SK-N-DZ (cell line): ENCODE results near the gene ARID3A.

ENCODE experiments used
- DNase-seq: peaks from one replicate; pipeline ENCODE4 v3.0.0-alpha.2; 2015; ENCODE audit warnings: low spot score

ARID3A gene

DNA sequence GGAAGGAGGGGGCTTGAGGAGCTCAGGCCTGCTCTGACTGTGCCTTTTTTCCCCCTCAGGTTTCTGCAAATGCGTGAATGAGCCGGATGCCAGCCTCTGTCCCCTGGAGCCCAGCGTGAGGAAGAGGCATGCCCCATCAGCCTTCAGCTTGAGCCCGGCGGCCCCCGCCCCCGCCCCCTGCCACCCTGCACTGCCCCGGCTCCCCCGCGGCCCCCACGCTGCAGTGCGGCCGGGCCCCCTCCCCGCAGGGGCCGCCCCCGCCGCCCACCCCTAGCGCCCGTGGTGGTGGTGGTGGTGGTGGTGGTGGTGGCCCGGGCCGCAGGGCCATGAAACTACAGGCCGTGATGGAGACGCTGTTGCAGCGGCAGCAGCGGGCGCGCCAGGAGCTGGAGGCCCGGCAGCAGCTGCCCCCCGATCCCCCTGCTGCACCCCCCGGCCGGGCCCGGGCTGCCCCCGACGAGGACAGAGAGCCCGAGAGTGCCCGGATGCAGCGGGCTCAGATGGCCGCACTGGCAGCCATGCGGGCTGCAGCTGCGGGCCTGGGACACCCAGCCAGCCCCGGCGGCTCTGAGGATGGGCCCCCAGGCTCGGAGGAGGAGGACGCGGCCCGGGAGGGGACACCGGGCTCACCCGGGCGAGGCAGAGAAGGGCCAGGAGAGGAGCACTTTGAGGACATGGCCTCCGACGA lies 3.5 kb downstream of the ARID3A start:
- no peak for DNase-seq

DNA sequence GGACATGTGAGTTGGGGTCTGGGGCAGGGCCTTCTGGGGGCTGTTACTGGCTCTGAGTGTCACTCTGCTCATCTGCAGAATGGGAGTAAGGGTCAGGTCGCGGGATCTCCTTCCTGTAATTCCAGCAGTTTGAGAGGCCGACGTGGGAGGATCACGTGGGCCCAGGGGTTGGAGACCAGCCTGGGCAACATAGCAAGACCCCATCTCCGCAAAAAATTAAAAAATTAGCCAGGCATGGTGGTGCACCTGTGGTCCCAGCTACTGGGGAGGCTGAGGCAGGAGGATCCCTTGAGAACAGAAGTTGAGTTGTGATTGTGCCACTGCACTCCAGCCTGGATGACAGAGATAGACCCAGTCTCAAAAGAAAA lies 4.0 kb downstream of the ARID3A start:
- no peak for DNase-seq

DNA sequence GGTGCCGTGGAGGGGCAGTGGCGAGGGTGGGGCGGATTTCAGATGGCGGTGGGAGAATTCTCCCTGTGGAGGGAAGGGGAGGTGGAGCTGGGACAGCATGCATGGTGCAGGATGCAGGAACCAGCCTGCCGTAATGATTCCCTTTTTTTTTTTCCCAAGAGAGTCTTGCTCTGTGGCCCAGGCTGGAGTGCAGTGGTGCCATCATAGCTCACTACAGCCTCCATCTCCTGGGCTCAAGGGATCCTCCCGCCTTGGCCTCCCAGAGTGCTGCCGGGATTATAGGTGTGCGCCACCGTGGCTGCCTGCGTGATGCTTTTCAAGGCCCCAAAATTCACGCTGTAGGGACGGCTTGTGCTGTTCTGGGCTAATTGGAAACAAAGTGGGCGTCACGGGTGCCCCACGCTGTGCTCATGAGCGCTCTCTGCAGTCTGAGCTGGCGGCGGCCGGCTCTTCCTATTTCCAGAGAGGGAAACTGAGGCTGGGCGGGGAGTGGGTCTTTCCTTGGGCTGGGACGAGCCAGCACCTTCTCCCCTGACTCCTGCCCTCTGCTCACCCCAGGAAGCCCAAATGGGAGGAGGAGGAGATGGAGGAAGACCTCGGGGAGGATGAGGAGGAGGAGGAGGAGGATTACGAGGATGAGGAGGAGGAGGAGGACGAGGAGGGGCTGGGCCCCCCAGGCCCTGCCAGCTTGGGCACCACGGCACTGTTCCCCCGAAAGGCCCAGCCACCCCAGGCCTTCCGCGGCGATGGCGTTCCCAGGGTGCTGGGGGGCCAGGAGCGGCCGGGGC lies 6.2 kb downstream of the ARID3A start:
- DNase-seq = no peak

DNA sequence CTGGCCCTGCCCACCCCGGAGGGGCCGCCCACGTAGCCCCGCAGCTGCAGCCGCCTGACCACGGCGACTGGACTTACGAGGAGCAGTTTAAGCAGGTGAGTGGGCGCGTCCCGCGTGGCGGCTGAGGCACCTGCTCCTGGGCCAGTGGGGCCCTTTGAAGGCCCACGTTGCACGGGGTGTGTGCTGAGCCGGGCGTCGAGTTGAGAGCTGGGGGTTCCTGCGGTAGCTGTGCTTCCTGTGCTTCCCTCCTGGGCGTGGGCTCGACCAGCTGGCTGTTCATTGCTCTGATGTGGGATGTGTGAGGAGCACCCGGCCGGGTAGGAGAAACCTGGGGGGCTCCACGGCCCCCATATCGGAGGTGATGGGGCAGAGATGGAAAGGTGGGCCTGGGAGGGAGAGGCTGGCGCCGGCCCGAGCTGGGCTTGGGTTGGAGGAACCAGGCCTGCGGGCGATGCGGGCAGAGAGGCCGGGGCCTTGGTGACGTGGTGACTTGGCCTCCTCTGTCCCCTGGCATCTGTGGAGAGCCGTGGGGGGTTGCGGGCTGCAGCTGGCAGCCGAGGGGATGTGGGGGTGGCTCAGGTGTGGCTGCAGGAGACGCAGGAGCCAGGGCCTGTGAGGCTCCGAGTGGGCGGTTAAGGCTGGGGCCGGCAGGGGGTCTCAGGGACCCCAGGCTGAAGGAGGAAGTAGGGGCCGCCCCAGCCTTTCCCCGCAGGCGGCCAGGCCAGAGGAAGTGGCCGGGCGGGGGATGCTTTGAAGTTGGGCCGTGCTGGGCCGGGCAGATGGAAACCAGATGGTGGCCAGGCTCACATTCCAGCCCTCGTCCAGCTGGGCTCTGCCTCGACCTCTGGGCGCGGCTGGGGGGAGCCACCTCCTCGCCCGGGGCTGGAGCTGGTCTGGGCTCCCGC lies 7.1 kb downstream of the ARID3A start:
- DNase-seq = peak; percentile 67

DNA sequence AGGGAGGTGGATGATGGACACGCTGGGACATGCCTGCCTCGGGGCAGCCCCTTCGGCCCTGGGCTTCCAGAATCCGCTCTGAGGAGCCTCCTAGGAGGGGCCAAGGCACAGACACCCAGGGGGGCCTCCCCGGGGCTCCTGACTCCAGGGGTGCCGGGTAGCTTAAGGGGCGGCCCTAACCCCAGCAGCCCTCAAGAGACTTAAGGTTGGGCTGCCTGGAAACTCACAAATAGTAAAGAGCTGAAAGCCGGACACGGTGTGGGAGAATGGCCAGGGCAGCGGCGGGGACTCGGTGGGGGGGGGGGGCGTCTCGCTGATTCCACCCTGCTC lies 7.7 kb downstream of the ARID3A start:
- no peak for DNase-seq

DNA sequence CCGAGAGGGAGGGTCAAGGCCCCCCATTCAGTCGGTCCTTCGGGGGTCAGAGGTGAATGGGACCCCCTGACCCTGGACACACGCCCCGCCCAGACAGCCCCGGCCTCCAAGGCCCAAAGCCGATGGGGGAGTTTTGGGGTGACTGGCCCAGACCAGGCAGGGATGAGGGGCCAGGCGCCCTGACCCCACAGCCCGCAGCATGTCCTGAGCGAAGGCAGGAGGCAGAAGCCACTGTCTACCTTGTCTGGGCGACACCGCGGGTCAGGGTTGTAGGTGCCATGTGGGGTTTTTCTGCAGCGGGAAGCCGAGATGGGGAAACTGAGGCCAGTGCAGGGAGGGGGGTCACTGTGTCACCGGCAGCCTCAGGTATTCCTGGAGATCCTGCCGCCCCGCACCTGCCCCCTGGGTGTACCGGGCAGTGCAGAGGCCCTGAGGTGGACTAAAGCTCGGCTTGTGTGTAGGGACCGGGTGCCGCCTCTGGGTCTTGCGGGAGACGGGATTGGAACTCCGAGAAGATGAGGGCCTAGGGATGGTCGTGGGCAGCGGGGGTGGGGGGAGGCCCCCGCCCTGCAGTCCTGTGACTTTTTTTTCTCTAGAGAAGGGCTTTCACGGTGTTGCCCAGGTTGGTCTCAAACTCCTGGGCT lies 8.5 kb downstream of the ARID3A start:
- DNase-seq = no peak

DNA sequence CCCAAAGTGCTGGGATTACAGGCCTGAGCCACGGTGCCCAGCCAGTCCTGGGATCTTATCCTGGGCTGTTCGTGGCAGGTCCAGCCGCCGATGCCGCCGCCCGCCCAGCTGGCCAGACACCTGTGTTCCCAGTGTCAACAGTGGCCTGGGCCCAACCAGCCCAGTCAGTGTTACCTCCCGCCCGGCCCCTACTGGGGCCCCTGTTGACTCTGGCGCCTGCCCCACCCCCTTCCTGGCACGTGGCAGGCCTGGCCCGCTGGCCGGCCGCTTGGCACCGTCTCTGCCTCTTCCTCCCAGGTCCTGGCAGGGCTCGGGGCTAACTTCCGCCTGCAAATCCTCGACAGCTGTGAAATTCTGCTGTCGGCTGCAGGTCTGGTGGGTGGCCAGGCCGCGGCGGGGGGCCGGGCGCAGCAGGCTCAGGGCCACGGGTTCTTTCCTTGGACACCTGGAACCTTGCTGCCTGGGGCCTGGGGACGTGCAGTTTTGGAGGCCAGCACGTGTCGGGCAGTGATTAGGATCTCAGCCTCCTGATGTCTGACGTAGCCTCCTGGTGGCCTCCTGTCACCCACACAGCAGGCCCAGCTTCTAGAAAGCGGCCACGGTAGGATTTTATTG lies 9.1 kb downstream of the ARID3A start:
- DNase-seq = no peak

DNA sequence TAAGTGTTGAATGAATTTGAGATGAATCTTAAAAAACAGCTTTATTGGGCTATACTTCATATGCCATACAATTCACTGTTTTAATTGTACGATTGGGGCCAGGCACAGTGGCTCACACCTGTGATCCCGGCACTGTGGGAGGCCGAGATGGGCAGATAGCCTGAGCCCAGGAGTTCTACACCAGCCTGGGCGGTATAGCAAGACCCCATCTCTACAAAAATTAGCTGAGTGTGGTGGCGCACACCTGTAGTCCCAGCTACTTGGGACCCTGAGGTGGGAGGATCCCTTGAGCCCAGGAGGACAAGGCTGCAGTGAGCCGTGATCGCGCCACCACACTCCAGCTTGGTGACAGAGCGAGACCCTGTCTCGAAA lies 10.3 kb downstream of the ARID3A start:
- DNase-seq = no peak

DNA sequence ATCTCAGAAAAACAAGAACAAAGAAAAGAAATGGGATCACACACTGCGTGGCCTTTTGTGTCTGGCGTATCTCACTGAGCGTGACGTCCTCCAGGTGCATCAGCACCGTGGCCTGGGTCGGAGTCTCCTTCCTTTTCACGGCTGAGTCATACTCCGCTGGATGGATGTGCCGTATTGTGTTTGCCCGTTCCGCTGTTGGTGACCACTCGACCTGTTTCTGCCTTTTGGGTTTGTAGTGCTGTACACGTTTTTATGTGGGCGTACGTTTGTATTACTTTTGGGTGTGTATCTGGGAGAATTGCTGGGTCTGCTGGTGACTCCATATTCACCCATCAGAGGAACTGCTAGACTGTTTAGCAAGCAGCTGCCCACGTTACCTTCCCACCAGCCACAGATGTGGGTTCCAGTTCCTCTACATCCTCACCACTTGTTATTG lies 11.4 kb downstream of the ARID3A start:
- no peak for DNase-seq

DNA sequence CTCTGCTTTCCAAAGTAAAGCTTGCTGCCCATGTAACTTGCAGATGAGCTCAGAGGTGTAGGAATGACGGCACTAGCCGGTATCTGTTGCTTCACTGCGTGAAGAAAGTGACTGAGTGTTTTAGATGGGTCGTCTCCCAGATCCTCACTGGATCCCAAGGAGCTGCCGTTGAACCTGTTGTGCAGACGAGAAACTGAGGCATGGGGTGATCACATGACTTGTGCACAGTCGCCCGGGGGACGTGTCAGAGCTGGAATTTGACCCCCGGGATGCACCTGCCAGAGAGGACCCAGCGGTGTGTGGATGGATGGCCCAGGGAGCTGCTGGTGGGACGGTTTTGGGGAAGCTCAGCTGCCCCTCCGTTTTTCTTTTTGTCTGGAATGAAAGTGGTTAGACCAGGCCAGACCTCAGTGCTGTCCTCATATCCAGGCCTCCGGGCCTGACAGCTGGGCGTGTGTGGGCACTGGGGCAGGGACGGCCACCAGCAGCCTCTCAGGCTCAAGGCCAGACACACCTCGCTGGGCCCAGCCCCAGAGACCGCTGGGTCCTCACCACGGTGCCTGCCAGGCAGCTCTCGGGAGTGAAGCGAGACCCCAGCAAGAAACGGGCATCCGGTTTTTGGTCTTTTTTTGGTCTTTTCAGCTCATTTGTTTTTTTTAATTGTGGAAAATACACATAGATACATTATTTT lies 12.5 kb downstream of the ARID3A start:
- DNase-seq = no peak

DNA sequence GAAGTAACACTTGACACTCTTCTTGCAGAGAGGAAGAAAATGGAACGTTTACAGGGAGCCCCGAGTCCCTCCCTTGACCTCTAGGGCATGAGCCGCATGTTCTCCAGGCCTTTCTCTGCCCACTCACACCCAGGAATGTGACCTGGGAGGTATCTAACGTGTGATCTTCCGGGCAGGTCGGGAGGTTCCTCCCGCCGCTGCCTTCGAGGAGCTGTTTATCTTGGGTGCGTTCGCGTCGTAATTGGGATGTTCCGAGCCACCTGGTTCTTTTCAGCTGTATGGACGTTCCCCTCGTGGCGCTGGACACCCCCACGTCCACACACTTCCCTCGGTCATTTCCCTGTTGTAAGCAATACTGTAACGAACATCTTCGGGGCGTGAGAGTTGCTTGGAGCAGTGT lies 13.6 kb downstream of the ARID3A start:
- no peak for DNase-seq

DNA sequence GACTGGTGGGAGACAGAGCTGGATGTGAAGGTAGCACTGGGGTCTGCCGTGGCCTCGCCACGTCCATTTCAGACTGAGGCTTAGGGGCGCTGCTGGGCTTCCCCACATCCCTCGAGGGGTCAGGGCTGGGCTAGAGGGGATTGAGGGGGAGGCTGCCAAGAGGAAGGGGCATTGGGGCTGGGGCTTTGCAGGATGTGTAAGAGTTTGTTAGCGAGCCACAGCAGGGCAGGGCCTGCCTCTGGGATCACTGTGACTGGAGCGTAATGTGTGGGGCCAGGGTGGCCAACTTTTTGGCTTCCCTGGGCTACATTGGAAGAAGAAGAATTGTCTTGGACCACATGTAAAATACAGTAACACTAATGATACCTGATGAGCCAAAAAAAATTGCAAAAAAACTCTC lies 14.1 kb downstream of the ARID3A start:
- DNase-seq = no peak

DNA sequence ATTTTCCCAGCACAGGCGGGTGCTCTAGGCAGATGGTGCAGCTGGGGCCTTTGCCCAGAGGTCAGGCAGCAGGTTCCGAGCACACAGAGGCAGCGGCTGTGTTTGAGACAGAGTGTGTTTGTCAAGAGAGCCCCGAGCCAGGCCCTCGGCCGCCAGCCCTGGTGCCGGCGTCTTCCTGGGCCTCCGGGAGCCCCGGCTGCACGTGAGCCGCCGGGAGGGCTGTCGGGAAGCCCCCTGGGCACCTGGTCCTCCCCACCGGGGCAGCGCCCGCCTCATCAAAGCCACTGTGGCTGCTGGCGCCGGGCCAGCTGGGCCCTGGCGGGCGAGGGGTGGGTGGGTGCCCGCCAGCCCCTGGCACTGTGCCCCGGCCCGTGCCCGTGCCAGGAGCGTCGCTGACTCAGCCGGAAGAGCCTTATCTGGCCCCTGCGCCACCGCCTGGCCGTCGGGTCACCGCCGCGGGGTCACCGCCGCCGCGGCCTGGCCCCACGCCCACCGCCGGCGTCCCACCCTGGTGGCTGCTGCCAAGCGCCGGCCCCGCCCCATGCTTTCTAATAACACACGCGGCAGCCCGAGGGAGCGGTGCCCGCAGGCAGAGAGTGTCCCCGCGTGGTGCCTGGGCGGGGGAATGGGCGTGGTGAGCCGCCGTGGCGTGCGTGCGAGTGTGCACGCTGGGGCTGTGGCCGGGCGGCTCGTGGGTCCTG lies 14.9 kb downstream of the ARID3A start:
- DNase-seq = no peak

DNA sequence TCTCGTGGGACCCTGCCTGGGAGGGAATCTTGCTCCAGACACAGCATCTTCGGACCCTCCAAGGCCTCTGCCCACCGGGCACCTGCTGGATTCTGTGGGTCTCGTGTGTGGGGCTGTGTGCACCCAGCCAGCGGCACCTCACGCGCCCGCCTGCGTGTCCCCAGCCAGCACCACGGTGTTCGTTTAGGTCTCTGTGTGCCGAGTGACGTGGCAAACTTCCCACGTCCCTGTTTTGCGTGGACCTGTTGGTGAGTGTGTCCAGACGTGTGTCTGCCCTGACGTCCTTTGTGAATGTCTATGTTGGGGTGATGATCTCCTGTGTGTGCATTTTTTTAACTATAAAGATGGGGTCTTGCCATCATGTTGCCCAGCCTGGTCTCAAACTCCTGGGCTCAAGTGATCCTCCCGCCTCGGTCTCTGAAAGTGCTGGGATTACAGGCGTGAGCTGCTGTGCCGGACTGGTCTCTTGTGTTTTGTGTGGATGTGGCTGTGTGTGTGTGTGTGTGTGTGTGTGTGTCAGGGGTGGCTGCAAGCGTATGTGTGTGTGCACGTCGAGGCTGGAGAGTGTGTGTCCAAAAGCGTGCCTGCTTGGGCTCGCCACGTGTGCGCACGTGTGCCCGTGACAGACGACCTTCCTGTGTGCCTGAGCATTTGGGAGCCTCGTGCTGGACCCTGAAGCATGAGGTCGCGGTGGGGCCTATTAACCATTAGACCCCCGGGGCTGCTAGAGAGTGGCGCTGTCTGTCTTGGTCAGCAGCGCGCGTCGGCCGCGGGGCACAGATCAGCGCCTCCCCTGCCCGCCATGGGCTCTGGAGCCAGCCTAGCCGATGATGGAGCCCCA lies 15.7 kb downstream of the ARID3A start:
- DNase-seq = no peak

DNA sequence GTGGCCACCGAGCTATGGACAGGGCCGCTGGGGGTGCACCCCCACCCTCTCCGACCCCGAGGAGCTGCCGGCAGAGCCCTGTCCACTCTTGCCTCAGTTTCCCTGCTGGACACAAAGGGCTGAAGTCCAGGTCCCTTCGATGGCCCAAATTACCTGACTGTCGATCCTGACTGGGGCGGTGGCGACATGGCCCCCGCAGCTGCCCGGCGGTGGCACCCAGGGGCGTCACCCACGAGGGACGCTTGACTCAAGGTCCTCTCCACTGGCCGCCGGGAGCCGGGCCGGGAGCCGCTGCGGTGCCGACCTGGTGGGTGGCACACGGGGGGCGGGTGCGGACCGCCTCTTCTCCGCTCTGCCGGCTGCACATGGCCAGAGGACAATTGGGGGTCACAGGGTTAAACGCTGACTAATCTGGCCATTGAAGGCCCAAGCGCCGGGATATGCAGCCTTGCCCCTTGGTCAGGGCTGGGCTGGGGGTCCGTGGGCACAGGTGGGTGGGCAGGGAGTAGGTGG lies 16.4 kb downstream of the ARID3A start:
- DNase-seq = no peak

DNA sequence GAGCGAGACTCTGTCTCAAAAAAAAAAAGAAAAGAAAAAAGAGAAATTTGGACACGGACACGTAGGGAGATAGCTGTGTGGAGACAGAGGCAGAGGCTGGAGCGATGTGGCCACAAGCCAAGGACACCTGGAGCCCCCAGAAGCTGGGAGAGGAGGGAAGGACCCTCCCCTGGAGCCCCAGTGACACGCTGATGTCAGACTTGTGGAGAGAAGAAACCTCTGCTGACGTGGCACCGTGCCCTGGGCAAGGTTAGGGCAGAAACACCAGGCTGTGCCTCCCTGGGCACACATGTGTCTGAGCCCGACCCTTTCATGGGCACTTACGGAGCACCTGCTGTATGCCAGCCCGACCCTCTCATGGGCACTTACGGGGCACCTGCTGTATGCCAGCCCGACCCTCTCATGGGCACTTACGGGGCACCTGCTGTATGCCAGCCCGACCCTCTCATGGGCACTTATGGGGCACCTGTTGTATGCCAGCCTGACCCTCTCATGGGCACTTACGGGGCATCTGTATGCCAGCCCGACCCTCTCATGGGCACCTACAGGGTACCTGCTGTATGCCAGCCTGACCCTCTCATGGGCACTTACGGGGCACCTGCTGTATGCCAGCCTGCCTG lies 17.8 kb downstream of the ARID3A start:
- DNase-seq = no peak

DNA sequence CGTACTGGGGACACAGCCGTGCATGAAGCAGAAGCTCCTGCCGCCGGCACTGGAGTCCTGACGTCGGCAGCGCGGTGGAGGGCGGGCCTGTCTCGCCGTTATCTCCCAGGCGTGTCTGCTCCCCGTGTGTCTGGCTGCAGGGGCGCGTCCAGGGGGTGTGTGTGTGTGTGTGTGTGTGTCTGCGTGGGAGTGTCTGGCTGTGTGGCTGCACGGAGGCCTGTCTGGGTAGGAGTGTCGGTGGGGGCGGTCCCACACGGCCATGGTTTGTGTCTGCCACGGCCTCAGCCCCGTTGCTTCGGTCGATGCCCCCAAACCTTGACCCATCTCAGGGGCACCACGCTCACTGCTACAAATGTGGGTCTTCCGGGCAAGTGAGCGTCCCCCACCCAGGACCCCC lies 18.3 kb downstream of the ARID3A start:
- DNase-seq = peak; percentile 66

DNA sequence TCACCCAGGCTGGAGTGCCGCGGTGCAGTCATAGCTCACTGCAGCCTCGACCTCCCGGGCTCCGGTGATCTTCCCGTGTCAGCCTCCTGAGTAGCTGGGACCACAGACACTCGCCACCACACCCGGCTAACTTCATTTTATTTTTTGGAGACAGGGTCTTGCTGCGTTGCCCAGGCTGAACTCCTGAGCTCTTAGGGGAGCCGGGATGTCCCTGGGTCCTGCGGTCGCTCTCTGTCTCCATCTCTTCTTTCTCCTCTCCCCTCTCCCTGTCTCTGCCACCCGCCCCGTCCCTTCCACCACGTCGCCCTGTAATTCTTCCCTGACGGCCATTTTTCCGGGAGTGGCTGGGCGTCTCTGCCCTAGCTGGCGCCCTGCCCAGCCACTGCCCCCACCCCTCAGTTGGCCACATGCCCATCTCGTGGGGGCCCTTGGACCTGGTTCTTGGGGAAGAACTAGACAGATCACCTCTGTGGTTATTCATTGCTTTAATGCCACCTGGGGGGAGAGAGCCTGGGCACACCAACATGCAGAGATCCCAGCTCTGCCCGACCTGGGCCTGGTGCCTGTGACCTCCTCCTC lies 18.9 kb downstream of the ARID3A start:
- DNase-seq = no peak
